ENCODE data around the gene NUDT5. TPM values are rescaled to one million over a fixed set of nuclear protein-coding genes. Genes with fewer than 3 reads are reported as not detected.

NUDT5 gene
- total and polyA plus RNA-seq, 2 of the 8 experiments (the other 6 are each of a cell fraction or from before 2014, with no cell fraction given), result 130 to 134 TPM

GRCh38 chr10:12235116-12235694 lies 39.5 kb upstream of the NUDT5 start:
- Histone ChIP-seq H3K23ac (ENCODE audit: insufficient read length) (no peak overlapping the region), H2BK5ac (ENCODE audit: low read depth, low read length) (no peak overlapping the region), H3K56ac (replicated peaks; ENCODE audit: insufficient read length, low read depth, low read length) (no peak overlapping the region), H4K20me1 (replicated peaks in 1 of 2; ENCODE audit: control insufficient read depth in 1 of 2, insufficient read depth in 2 of 2, low read length in 2 of 2) (peaks cover 0 to 2% of the 10 kb centered on the region in 2 experiments), H2AK5ac (ENCODE audit: low read depth, low read length) (no peak overlapping the region), H4K91ac (replicated peaks; ENCODE audit: insufficient read length, low read length) (no peak overlapping the region), H3K23me2 (ENCODE audit: low read depth, low read length) (no peaks in the 10 kb centered on the region), H2AFZ (ENCODE audit: low read length) (no peak overlapping the region), H4K8ac (ENCODE audit: extremely low read depth, insufficient read depth, low read length) (no peak overlapping the region), H3K18ac (ENCODE audit: extremely low read depth, low read length) (no peak overlapping the region), H4K5ac (ENCODE audit: insufficient read length, low read depth, low read length) (no peak overlapping the region), H2BK15ac (ENCODE audit: low read length) (no peak overlapping the region), H3K27me3 (replicated peaks in 1 of 4; ENCODE audit: control insufficient read depth in 3 of 4, extremely low read depth in 1 of 4, insufficient read depth in 3 of 4, low read length in 3 of 4) (no peaks in the 10 kb centered on the region), H3K9ac (replicated peaks in 1 of 4; ENCODE audit: extremely low read depth in 1 of 4, low read depth in 3 of 4, low read length in 3 of 4) (no peak overlapping the region), H3K36me3 (ENCODE audit: control insufficient read depth in 2 of 4, insufficient read depth in 4 of 4, low read length in 3 of 4) (peaks cover 2 to 68% (median 37%) of the 10 kb centered on the region in 4 experiments), H3K4me1 (replicated peaks in 1 of 4; ENCODE audit: control insufficient read depth in 3 of 4, insufficient read depth in 4 of 4, low read length in 3 of 4) (no peaks in the 10 kb centered on the region), H3K4me2 (ENCODE audit: insufficient read depth in 1 of 2, low read depth in 2 of 2, low read length in 2 of 2) (no peak overlapping the region), H2BK120ac (replicated peaks; ENCODE audit: low read depth, low read length) (no peak overlapping the region), H3K14ac (ENCODE audit: insufficient read length) (no peak overlapping the region), H3K9me3 (ENCODE audit: insufficient read depth in 2 of 2, low read depth in 1 of 2, low read length in 1 of 2) (no peaks in the 10 kb centered on the region), H3K79me1 (ENCODE audit: low read depth, low read length) (no peaks in the 10 kb centered on the region), H3K4me3 (ENCODE audit: extremely low read depth in 1 of 4, insufficient read depth in 2 of 4, low read depth in 3 of 4, low read length in 4 of 4) (no peak overlapping the region), H3K27ac (ENCODE audit: low read depth, low read length) (no peak overlapping the region), H3K79me2 (ENCODE audit: control insufficient read depth in 1 of 2, insufficient read depth in 2 of 2, low read length in 2 of 2) (peaks cover 0 to under 1% of the 10 kb centered on the region in 2 experiments; a peak in 1 of 4 replicates), H2BK12ac (ENCODE audit: low read depth, low read length) (no peak overlapping the region), H2BK20ac (ENCODE audit: low read length) (no peak overlapping the region), H3K4ac (replicated peaks; ENCODE audit: insufficient read length, low read depth, low read length) (no peak overlapping the region)
- POLR2A ChIA-PET (ENCODE audit: partially characterized antibody), result no interaction called here
- WGBS, 2 experiments (ENCODE audit: extremely low coverage in 1 of 2, insufficient coverage in 1 of 2, insufficient read length in 1 of 2, insufficient replicate concordance in 2 of 2, low coverage in 1 of 2, low lambda C conversion rate in 2 of 2, missing lambda C conversion rate in 1 of 2), result 94% methylated on average over 3 of the region's 3 CpGs; no CpG with 5 or more reads in 1 of the 2 experiments
- CTCF ChIA-PET (ENCODE audit: partially characterized antibody), result no interaction called here
- DNase-seq (ENCODE audit: low read depth in 1 of 2, low spot score in 2 of 2) (no peak), FAIRE-seq (no peak)
- TF ChIP-seq TAF1 (IDR thresholded peaks at IDR 0.05; ENCODE audit: low read depth, low read length), result no peak
- no peak for TF ChIP-seq KDM1A (IDR thresholded peaks at IDR 0.05; ENCODE audit: borderline replicate concordance, low read length)
- no peak for TF ChIP-seq CTBP2 (IDR thresholded peaks at IDR 0.05; ENCODE audit: borderline replicate concordance, insufficient read depth, insufficient read length, low read length)
- no peak for TF ChIP-seq SIX5 (IDR thresholded peaks at IDR 0.05; ENCODE audit: low read depth, low read length)

All from H1 (cell line).